Neural cell (in vitro differentiated cells): Measurements from ENCODE around the gene BPIFB1. TPM values are rescaled to one million over a fixed set of nuclear protein-coding genes. Genes with fewer than 3 reads are reported as not detected.

Source experiments
- H2AFZ ChIP-seq: fragments of 200-600, 300-800 bp; sonication (generic), shearing (Covaris generic); 2 replicates; pipeline ENCODE4 v1.6.0; 2014; ENCODE audit warnings: low read depth, mild to moderate bottlenecking, antibody characterized with exemption, low read length, moderate library complexity
- H3F3A ChIP-seq: fragments of 200-600 bp; shearing (Covaris generic); 2 replicates; pipeline ENCODE4 v1.6.1; 2016; ENCODE audit warnings: mild to moderate bottlenecking, moderate library complexity, mixed read lengths, antibody characterized with exemption, low read length; ENCODE audit not compliant: insufficient read depth, poor library complexity, severe bottlenecking
- H3K27ac ChIP-seq: fragments of 200-600, 300-800 bp; sonication (generic), shearing (Covaris generic); 2 replicates; pipeline ENCODE4 v1.5.1; 2014; ENCODE audit warnings: mild to moderate bottlenecking, low read length, moderate library complexity
- H3K27me3 ChIP-seq: fragments of 300-800, 200-600 bp; sonication (generic), shearing (Covaris generic); 2 replicates; pipeline ENCODE4 v1.6.0; 2014; ENCODE audit warnings: mild to moderate bottlenecking, low read depth, low read length, moderate library complexity; ENCODE audit not compliant: insufficient read depth
- H3K36me3 ChIP-seq: fragments of 300-800, 200-600 bp; sonication (generic), shearing (Covaris generic); 2 replicates; pipeline ENCODE4 v1.5.1; 2014; ENCODE audit warnings: mild to moderate bottlenecking, antibody characterized with exemption, low read length, moderate library complexity; ENCODE audit not compliant: insufficient read depth
- H3K4me2 ChIP-seq: fragments of 300-800, 200-600 bp; sonication (generic), shearing (Covaris generic); 2 replicates; pipeline ENCODE4 v1.6.0; 2014; ENCODE audit warnings: mild to moderate bottlenecking, low read length
- H3K4me3 ChIP-seq: fragments of 300-800, 200-600 bp; sonication (generic), shearing (Covaris generic); 2 replicates; pipeline ENCODE4 v1.5.1; 2014; ENCODE audit warnings: mild to moderate bottlenecking, low read length, moderate library complexity
- H3K79me2 ChIP-seq: fragments of 200-600 bp; shearing (Covaris generic); replicated peaks from 2 replicates; pipeline ENCODE4 v1.6.0; 2014; ENCODE audit warnings: mild to moderate bottlenecking, low read length, moderate library complexity; ENCODE audit not compliant: insufficient read depth
- H3K9ac ChIP-seq: fragments of 300-800, 200-600 bp; sonication (generic), shearing (Covaris generic); 2 replicates; pipeline ENCODE4 v1.6.1; 2016; ENCODE audit warnings: mild to moderate bottlenecking, low read length, mixed read lengths
- H3K9me2 ChIP-seq: fragments of 200-600 bp; shearing (Covaris generic); 2 replicates; pipeline ENCODE4 v1.6.1; 2016; ENCODE audit warnings: mild to moderate bottlenecking, low read length, mixed read lengths; ENCODE audit not compliant: insufficient read depth
- H3K9me3 ChIP-seq: fragments of 200-600, 300-800 bp; sonication (generic), shearing (Covaris generic); 2 replicates; pipeline ENCODE4 v1.6.1; 2016; ENCODE audit warnings: mild to moderate bottlenecking, mixed run types, low read length, moderate library complexity, mixed read lengths
- H4K20me1 ChIP-seq: fragments of 200-600 bp; shearing (Covaris generic); 2 replicates; pipeline ENCODE4 v1.6.1; 2016; ENCODE audit warnings: mild to moderate bottlenecking, mixed run types; ENCODE audit not compliant: insufficient read depth
- CTCF ChIP-seq: fragments of 450-650 bp; IDR thresholded peaks from 2 replicates; pipeline ENCODE4 v1.5.1; 2014; ENCODE audit warnings: antibody characterized with exemption, mild to moderate bottlenecking, moderate library complexity; ENCODE audit not compliant: poor library complexity, severe bottlenecking
- EP300 ChIP-seq: fragments of 450-650 bp; conservative IDR thresholded peaks from 2 replicates; pipeline ENCODE4 v1.6.1; 2014; ENCODE audit warnings: antibody characterized with exemption, mild to moderate bottlenecking, moderate library complexity; ENCODE audit not compliant: poor library complexity, severe bottlenecking
- EZH2 ChIP-seq: fragments of 200-600, 300-800 bp; shearing (Covaris generic), sonication (generic); IDR thresholded peaks from 2 replicates; pipeline ENCODE4 v1.6.1; 2014; ENCODE audit warnings: antibody characterized with exemption, low read length, borderline replicate concordance, mild to moderate bottlenecking; ENCODE audit not compliant: insufficient read depth, poor library complexity, severe bottlenecking
- MXI1 ChIP-seq: fragments of 450-650 bp; conservative IDR thresholded peaks from 2 replicates; pipeline ENCODE4 v1.6.1; 2014; ENCODE audit warnings: antibody characterized with exemption, mild to moderate bottlenecking; ENCODE audit not compliant: poor library complexity, severe bottlenecking
- POLR2AphosphoS5 ChIP-seq: IDR thresholded peaks from 2 replicates; pipeline ENCODE4 v1.6.1; 2012
- RAD21 ChIP-seq: fragments of 450-650 bp; conservative IDR thresholded peaks from 2 replicates; pipeline ENCODE4 v1.6.1; 2014; ENCODE audit warnings: antibody characterized with exemption, mild to moderate bottlenecking, moderate library complexity
- REST ChIP-seq: IDR thresholded peaks from 2 replicates; pipeline ENCODE4 v1.6.1; 2012; ENCODE audit warnings: borderline replicate concordance
- SMC3 ChIP-seq: fragments of 450-650 bp; conservative IDR thresholded peaks from 2 replicates; pipeline ENCODE4 v1.6.1; 2014; ENCODE audit warnings: antibody characterized with exemption, mild to moderate bottlenecking, moderate library complexity; ENCODE audit not compliant: poor library complexity
- TAF1 ChIP-seq: IDR thresholded peaks from 2 replicates; pipeline ENCODE4 v1.6.1; 2012; ENCODE audit warnings: low read depth
- polyA plus RNA-seq: library from polyadenylated mRNA; depleted of rRNA; stranded (reverse); fragments of >200 nt; gene quantifications from 2 replicates; pipeline ENCODE4 v1.2.3, GENCODE V29; 2014

Gene BPIFB1
- polyA plus RNA-seq, 1 donor from 2014 or later, result not detected

- Histone ChIP-seq H3F3A (no peaks in the 10 kb centered on the region), H2AFZ (no peak overlapping the region), H4K20me1 (no peaks in the 10 kb centered on the region), H3K4me3 (no peak overlapping the region), H3K36me3 (no peaks in the 10 kb centered on the region), H3K9ac (no peak overlapping the region), H3K9me2 (no peaks in the 10 kb centered on the region), H3K27me3 (no peaks in the 10 kb centered on the region), H3K4me2 (no peak overlapping the region), H3K9me3 (no peaks in the 10 kb centered on the region), H3K27ac (no peak overlapping the region), H3K79me2 (no peaks in the 10 kb centered on the region)
- TF ChIP-seq RAD21 (no peak), TAF1 (no peak), MXI1 (no peak), CTCF (no peak), REST (no peak)
These were observed 25.7 kb downstream of the BPIFB1 start for GRCh38 chr20:33308668-33309067.

GRCh38 chr20:33309631-33310030 lies 26.6 kb downstream of the BPIFB1 start:
- Histone ChIP-seq H3K9me3 (no peaks in the 10 kb centered on the region), H3K79me2 (no peaks in the 10 kb centered on the region), H3K9ac (no peak overlapping the region), H3K27ac (no peak overlapping the region), H2AFZ (no peak overlapping the region), H3K4me2 (no peak overlapping the region), H3K9me2 (no peaks in the 10 kb centered on the region), H3F3A (no peaks in the 10 kb centered on the region), H3K36me3 (no peaks in the 10 kb centered on the region), H3K27me3 (no peaks in the 10 kb centered on the region), H3K4me3 (no peak overlapping the region), H4K20me1 (no peaks in the 10 kb centered on the region)
- TF ChIP-seq RAD21 (no peak), MXI1 (no peak), POLR2AphosphoS5 (no peak), EP300 (no peak), CTCF (no peak), SMC3 (no peak), REST (no peak), EZH2 (no peak), TAF1 (no peak)
